G401.6 (cell line): Measurements from ENCODE around the gene TRMT2A.

Source experiments
- FAIRE-seq: peaks from 2 replicates; lab custom pipeline; 2012; peaks lifted over from hg19 to GRCh38; lab: Jason Lieb, UNC

TRMT2A gene

DNA sequence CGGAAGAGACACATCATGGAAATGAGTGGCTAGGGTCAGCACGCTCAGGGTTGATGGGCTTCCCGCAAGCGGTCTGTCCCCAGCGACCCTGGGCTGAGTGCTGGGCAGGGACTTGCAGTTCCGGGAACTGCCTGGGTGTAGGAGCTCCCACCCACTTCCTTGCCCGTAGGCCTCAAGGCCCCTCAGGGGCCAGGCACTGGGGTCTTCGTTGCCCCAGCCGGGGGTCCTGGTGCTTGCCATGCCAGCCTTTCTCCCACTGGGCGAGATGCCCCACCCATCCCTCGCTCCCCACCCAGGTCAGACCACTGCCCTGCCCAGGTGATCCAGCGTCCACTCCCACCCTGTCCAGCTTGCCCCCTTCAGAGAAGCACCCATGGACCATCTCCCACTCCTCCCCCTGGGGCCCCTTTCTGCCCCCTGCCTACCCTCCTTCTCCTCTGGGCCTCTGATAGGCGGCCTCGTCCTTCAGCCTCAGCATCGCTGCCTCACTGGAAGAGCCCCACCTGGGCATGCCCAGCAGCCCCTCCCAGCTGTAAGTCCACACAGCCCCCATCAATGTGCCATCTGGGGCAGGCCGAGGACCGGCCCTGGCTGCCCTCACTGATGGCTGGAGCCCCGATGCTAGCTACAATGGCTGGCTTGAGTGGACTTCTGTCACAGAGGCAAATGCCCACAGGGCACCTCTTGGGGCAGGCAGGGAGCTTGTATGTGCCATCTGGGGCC lies 54.8 kb downstream of the TRMT2A start:
- no peak for FAIRE-seq
